ENCODE measurements around the gene LMNA.
A peak's percentile ranks its signal among the peaks of the same experiment; 100 is the strongest.

DNA sequence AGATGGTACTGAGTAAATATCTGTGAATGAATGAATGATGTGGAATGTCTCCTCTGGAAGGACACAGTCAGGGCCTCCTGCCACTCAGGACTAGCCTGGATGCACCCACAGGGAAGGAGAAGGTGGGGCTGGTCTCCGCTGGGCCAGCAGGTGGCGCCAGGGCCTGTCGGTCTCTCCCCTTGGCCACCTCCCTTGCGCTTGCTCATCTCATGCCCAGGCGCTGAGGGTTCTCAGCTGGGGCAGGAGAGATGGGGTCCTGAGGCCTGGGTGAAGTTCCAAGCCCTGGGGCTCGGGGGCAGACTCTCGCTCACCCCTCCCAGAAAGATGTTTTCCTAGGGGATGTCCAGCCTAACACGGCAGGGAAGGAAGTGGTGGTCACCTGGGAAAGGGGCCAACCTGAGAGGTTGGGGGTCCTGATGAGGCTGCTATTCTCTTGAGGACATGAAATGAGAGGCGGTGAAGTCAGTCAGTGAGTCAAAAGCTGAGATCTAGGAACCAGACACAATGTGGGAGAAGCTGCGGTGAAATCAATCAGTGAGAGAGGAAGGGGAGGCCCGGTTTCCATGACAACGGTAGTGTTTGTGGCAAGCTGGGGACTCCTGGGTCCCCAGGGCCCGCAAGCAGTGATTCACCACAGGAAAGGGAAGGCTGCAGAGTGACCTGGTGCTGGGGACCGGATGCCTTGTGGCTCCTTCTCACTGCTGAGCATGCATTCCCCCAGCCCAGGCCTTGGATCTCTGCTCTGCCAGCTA lies 17.7 kb upstream of the LMNA start:
- no peak for TF ChIP-seq POLR2A (IDR thresholded peaks at IDR 0.05)
- TF ChIP-seq, protein P1, sequence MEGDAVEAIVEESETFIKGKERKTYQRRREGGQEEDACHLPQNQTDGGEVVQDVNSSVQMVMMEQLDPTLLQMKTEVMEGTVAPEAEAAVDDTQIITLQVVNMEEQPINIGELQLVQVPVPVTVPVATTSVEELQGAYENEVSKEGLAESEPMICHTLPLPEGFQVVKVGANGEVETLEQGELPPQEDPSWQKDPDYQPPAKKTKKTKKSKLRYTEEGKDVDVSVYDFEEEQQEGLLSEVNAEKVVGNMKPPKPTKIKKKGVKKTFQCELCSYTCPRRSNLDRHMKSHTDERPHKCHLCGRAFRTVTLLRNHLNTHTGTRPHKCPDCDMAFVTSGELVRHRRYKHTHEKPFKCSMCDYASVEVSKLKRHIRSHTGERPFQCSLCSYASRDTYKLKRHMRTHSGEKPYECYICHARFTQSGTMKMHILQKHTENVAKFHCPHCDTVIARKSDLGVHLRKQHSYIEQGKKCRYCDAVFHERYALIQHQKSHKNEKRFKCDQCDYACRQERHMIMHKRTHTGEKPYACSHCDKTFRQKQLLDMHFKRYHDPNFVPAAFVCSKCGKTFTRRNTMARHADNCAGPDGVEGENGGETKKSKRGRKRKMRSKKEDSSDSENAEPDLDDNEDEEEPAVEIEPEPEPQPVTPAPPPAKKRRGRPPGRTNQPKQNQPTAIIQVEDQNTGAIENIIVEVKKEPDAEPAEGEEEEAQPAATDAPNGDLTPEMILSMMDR (IDR thresholded peaks at IDR 0.05), result peak; percentile 92 to 95 (median 93)
